Tibial nerve (tissue), 4 donors: ENCODE data around the gene VPS13D. TPM values are rescaled to one million over a fixed set of nuclear protein-coding genes. Genes with fewer than 3 reads are reported as not detected.
"Not testable (repeated sequence)": the region's sequence is repeated elsewhere in the genome, so short reads cannot be mapped to it uniquely, and the experiment has no call there.

Experiments
- DNase-seq, 2 donors: peaks; one replicate each; pipeline ENCODE4 v3.0.0-alpha.2; 2019; ENCODE audit warnings: low spot score in 2 of 2
- H3K27ac ChIP-seq, 4 donors: fragments of 200-600 bp; sonication (generic) in 3 of 4; one replicate each; pipeline ENCODE4 v1.5.1; 2017 to 2019; ENCODE audit warnings: mild to moderate bottlenecking in 1 of 4
- H3K27me3 ChIP-seq, 2 donors: fragments of 200-600 bp; sonication (generic) in 1 of 2; one replicate each; pipeline versions ENCODE4 v1.5.1 to v1.6.0; 2017 to 2019
- H3K36me3 ChIP-seq, 3 donors: fragments of 200-600 bp; sonication (generic); one replicate each; pipeline ENCODE4 v1.5.1; 2018 to 2019
- H3K4me1 ChIP-seq, 4 donors: fragments of 200-600 bp; sonication (generic) in 3 of 4; one replicate each; pipeline ENCODE4 v1.5.1; 2017 to 2019
- H3K4me3 ChIP-seq, 4 donors: fragments of 200-600 bp; sonication (generic) in 3 of 4; one replicate each; pipeline ENCODE4 v1.5.1; 2017 to 2019; ENCODE audit warnings: mild to moderate bottlenecking in 1 of 4, moderate library complexity in 1 of 4
- H3K9me3 ChIP-seq, 4 donors: fragments of 200-600 bp; sonication (generic) in 3 of 4; one replicate each; pipeline ENCODE4 v1.5.1; 2017 to 2019
- EP300 ChIP-seq, 2 donors: sonication (generic); formaldehyde crosslinking; IDR thresholded peaks; one replicate each; pipeline ENCODE4 v1.6.1; 2017; ENCODE audit warnings: antibody characterized with exemption in 2 of 2, mild to moderate bottlenecking in 1 of 2
- POLR2A ChIP-seq, 2 donors: fragments of 450-650 bp; IDR thresholded peaks; one replicate each; pipeline ENCODE4 v1.6.1; 2017; ENCODE audit warnings: antibody characterized with exemption in 2 of 2, mild to moderate bottlenecking in 2 of 2, moderate library complexity in 2 of 2
- WGBS, 2 donors: methylation state at CpG; one replicate each; pipeline ENCODE4 v1.1.5; 2018; 5-methylcytosine and 5-hydroxymethylcytosine counted together
- total RNA-seq, 4 donors: library from RNA; depleted of rRNA; stranded (reverse); fragments of >200 nt; gene quantifications; one replicate each; pipeline ENCODE4 v1.1.0, GENCODE V29; 2016
- TF ChIP-seq, protein P1 (sequence below), 5 experiments: fragments of 200-600 bp in 3 of 5; fragments of 450-650 bp in 2 of 5; sonication (generic) in 3 of 5; IDR thresholded peaks; one replicate each; pipeline ENCODE4 v1.5.1; 2016 to 2019; ENCODE audit warnings: antibody characterized with exemption in 5 of 5, mild to moderate bottlenecking in 3 of 5, moderate library complexity in 2 of 5

VPS13D gene
- total RNA-seq, 4 donors from 2014 or later, result 99.2 to 132 (median 110) TPM

DNA sequence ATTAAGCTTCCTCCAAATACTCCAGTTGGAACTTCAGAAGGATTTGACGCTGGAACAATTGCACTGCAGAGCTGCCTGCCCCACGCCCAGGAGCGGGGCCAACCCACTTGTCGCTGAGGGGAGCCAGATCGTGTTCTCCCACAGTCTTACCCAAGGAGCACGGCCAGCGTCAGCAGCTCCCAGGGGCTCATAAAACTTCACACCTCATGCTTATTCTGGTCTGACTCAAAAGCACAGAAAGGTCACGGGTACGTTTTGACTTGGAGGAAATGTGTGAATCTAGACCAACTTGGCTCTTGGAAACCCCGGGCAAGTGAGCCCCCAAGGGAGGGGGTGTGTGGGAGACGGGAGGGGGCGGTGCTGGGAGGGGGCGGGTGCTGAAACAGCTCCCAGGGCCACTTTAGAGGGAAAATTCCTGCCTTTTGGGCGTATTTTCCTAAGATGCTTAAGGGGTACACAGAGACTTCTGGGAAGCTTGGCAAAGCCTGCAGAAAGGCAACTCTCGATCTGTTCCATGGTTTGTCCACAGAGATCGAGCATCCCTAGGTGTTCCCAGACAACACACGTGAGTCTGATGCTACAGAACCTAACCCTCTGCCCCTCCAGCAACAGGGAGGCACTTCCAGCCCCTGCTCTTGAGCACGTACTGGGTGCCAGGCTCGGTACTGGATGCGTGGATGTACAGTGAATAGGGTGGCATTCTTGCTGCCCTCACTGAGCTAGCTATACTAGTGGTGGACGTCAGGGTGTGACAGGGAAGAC, 289.3 kb downstream of the VPS13D start:
- Histone ChIP-seq H3K4me3 (peak overlapping the region in 2 of 4 donors; percentile 11 to 29), H3K27me3 (no peaks in the 10 kb centered on the region), H3K4me1 (peaks cover 0 to 26% (median 9%) of the 10 kb centered on the region in 4 donors), H3K27ac (peak overlapping the region; percentile 39 to 80 (median 55)), H3K9me3 (no peaks in the 10 kb centered on the region), H3K36me3 (no peaks in the 10 kb centered on the region)
- peak; percentile 40 to 86 for TF ChIP-seq EP300 (IDR thresholded peaks at IDR 0.05)
- TF ChIP-seq, protein P1, sequence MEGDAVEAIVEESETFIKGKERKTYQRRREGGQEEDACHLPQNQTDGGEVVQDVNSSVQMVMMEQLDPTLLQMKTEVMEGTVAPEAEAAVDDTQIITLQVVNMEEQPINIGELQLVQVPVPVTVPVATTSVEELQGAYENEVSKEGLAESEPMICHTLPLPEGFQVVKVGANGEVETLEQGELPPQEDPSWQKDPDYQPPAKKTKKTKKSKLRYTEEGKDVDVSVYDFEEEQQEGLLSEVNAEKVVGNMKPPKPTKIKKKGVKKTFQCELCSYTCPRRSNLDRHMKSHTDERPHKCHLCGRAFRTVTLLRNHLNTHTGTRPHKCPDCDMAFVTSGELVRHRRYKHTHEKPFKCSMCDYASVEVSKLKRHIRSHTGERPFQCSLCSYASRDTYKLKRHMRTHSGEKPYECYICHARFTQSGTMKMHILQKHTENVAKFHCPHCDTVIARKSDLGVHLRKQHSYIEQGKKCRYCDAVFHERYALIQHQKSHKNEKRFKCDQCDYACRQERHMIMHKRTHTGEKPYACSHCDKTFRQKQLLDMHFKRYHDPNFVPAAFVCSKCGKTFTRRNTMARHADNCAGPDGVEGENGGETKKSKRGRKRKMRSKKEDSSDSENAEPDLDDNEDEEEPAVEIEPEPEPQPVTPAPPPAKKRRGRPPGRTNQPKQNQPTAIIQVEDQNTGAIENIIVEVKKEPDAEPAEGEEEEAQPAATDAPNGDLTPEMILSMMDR (IDR thresholded peaks at IDR 0.05), result no peak
- peak; percentile 63 to 71 for DNase-seq
- 16 to 25% methylated on average over 16 to 20 of the region's 21 CpGs for WGBS, 2 donors

DNA sequence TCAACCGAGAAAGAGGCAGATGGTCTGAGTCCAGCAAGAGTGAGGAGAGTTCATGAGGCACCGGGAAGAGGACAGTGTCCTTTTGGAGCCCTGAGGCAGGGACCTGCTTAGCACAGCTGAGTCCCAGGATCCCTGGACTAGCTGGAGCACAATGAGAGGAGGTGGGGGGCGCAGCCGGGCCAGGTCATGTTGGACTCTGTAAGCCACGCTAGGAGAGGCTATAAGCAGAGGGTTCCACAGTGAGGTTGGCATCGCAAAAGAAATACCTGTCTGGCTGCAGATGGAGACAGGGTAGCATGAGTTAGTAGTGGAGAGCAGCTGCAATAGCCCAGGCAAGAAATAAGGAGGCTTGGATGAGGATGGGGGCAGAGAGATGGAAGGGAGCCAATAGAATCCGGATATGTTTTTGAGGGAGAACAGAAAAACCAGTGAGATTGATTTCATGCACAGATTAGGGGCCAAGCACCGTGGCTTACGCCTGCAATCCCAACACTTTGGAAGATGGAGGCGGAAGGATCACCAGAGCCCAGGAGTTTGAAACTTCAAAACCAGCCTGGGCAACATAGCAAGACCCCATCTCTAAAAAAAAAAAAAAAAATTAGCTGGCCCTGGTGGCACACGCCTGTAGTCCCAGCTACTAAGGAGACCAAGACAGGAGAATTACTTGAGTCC, 290.0 kb downstream of the VPS13D start:
- Histone ChIP-seq H3K27ac (peak overlapping the region in 2 of 4 donors; percentile 54 to 80), H3K4me1 (peaks cover 0 to 20% (median 9%) of the 10 kb centered on the region in 4 donors), H3K4me3 (no peak overlapping the region), H3K36me3 (no peaks in the 10 kb centered on the region), H3K27me3 (no peaks in the 10 kb centered on the region), H3K9me3 (no peaks in the 10 kb centered on the region)
- TF ChIP-seq, protein P1 (IDR thresholded peaks at IDR 0.05), result no peak
- TF ChIP-seq POLR2A (IDR thresholded peaks at IDR 0.05), result no peak
- WGBS, 2 donors, result 73 to 76% methylated on average over 11 of the region's 11 CpGs
- DNase-seq, result no peak

DNA sequence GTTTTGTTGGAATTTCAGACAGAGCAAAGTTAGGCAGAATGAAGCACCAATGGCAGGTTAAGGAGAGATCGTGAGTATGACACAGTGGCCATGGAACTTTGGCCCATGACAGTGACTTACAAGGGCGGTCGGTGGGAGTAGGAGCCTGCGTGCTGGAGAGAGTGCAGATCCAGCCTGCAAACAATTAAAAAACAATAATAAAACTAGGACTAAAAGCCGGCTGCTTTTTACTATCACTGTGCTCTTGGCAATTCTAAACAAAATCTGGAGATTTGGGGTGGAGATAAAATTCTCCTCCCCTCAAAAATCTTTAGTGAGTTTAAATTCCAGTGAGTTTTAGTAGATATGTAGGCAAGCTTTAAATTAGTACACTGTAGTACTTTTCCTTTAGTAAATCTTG, 291.3 kb downstream of the VPS13D start:
- WGBS, 2 donors, result 60 to 69% methylated on average over 5 of the region's 5 CpGs
- H3K4me1 ChIP-seq, result peaks cover 0 to 32% (median 13%) of the 10 kb centered on the region in 4 donors
- H3K4me3 ChIP-seq, result no peak overlapping the region
- TF ChIP-seq EP300 (IDR thresholded peaks at IDR 0.05), result no peak
- TF ChIP-seq, protein P1 (IDR thresholded peaks at IDR 0.05), result no peak
- TF ChIP-seq POLR2A (IDR thresholded peaks at IDR 0.05), result no peak
- no peak overlapping the region for H3K27ac ChIP-seq
- H3K9me3 ChIP-seq, result no peaks in the 10 kb centered on the region
- no peaks in the 10 kb centered on the region for H3K36me3 ChIP-seq
- DNase-seq, result no peak
- H3K27me3 ChIP-seq, result no peaks in the 10 kb centered on the region

GRCh38 chr1:12522780-12523179, 292.9 kb downstream of the VPS13D start:
- not testable (repeated sequence) for DNase-seq, H3K27ac ChIP-seq, H3K4me3 ChIP-seq, H3K9me3 ChIP-seq, H3K27me3 ChIP-seq, H3K36me3 ChIP-seq
- WGBS, 2 donors, result 93 to 95% methylated on average over 9 of the region's 9 CpGs
- H3K4me1 ChIP-seq, result peaks cover 0 to 33% (median 15%) of the 10 kb centered on the region in 4 donors

DNA sequence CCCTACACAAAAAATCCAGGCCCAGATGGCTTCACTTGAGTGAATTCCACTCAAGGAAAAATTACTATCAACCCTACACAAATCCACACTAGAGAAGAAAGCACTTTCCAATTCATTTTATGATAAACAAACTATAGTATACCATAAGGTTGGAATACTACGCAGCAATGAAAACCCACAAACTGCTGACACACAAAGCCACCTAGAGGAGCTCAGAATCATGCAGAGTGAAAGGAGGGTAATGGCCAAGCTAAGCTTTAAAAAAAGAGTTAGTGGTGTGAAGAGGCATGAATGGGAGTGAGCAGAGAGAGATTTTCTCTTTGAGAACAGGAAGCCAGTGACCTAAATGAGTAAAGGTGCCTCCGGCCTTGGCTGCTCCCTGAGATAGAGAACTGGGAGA, 294.4 kb downstream of the VPS13D start:
- no peaks in the 10 kb centered on the region for H3K36me3 ChIP-seq
- no peak overlapping the region for H3K27ac ChIP-seq
- H3K4me1 ChIP-seq, result peaks cover 0 to 34% (median 22%) of the 10 kb centered on the region in 4 donors
- no peak for DNase-seq
- no peaks in the 10 kb centered on the region for H3K27me3 ChIP-seq
- TF ChIP-seq, protein P1 (IDR thresholded peaks at IDR 0.05), result no peak
- no peak for TF ChIP-seq POLR2A (IDR thresholded peaks at IDR 0.05)
- TF ChIP-seq EP300 (IDR thresholded peaks at IDR 0.05), result no peak
- no peak overlapping the region for H3K4me3 ChIP-seq
- H3K9me3 ChIP-seq, result no peaks in the 10 kb centered on the region
- WGBS, 2 donors, result 91 to 98% methylated on average over 2 of the region's 2 CpGs
